ENCODE data around the gene IDH1. TPM values are rescaled to one million over a fixed set of nuclear protein-coding genes. Genes with fewer than 3 reads are reported as not detected.

IDH1 gene
- total RNA-seq, 1 experiment from 2014 or later, result 536 TPM

Other genes starting within 250 kb of the IDH1 start
- 22.6 and 25.8 TPM in 2 replicates for gene PLEKHM3, start 229.5 kb downstream of the IDH1 start, total RNA-seq (2014; rRNA removed; shearing (Covaris generic))
- not detected in 2 replicates for gene CRYGD, start 130.5 kb downstream of the IDH1 start, total RNA-seq (2014; rRNA removed; shearing (Covaris generic))
- gene CRYGC, start 125.2 kb downstream of the IDH1 start, total RNA-seq (2014; rRNA removed; shearing (Covaris generic)), result 7.2 and 9.0 TPM in 2 replicates
- gene CRYGB, start 108.9 kb downstream of the IDH1 start, total RNA-seq (2014; rRNA removed; shearing (Covaris generic)), result not detected in 2 replicates
- gene CRYGA, start 91.5 kb downstream of the IDH1 start, total RNA-seq (2014; rRNA removed; shearing (Covaris generic)), result not detected in 2 replicates
- 7.4 and 30.2 TPM in 2 replicates for gene C2orf80, start 65.0 kb downstream of the IDH1 start, total RNA-seq (2014; rRNA removed; shearing (Covaris generic))
- 21.2 and 29.2 TPM in 2 replicates for gene PIKFYVE, start 11.2 kb upstream of the IDH1 start, total RNA-seq (2014; rRNA removed; shearing (Covaris generic))
- gene PTH2R, start 151.7 kb upstream of the IDH1 start, total RNA-seq (2014; rRNA removed; shearing (Covaris generic)), result 0.54 TPM in 1 of 2 replicates, not detected in the other

Data from G401 (cell line).